Measurements from ENCODE around the gene HSP90AB1. TPM values are rescaled to one million over a fixed set of nuclear protein-coding genes. Genes with fewer than 3 reads are reported as not detected.

Gene HSP90AB1
- total RNA-seq, 2 donors from 2014 or later, result 657 to 662 TPM

- intact Hi-C loops (cut with DNase I), result no loop called here
- DNase-seq (peak; percentile 51), ATAC-seq (peak; percentile 80 to 82)
Observed at GRCh38 chr6:44297063-44298038, 50.5 kb downstream of the HSP90AB1 start.

- ATAC-seq (peak in 1 of 2 donors; percentile 5), DNase-seq (no peak)
- intact Hi-C loops (cut with DNase I), result no loop called here
Observed at GRCh38 chr6:44298055-44298803, 51.3 kb downstream of the HSP90AB1 start.

- DNase-seq (no peak), ATAC-seq (no peak)
- intact Hi-C loops (cut with DNase I), result no loop called here
Observed at GRCh38 chr6:44298864-44299263, 52.0 kb downstream of the HSP90AB1 start.

GRCh38 chr6:44300292-44300823 lies 53.5 kb downstream of the HSP90AB1 start:
- ATAC-seq (no peak), DNase-seq (no peak)
- intact Hi-C loops (cut with DNase I), result no loop called here

- ATAC-seq, result no peak
- no peak for DNase-seq
- intact Hi-C loops (cut with DNase I), result no loop called here
Observed at GRCh38 chr6:44301106-44301505, 54.2 kb downstream of the HSP90AB1 start.

GRCh38 chr6:44301782-44302564 lies 55.1 kb downstream of the HSP90AB1 start:
- no peak for DNase-seq
- intact Hi-C loops (cut with DNase I), result no loop called here
- no peak for ATAC-seq

- ATAC-seq (no peak), DNase-seq (no peak)
- intact Hi-C loops (cut with DNase I), result no loop called here
Observed at GRCh38 chr6:44302856-44303255, 56.0 kb downstream of the HSP90AB1 start.

Other genes with a start within 250 kb of the HSP90AB1 start
- 10 to 100 TPM; 32.4 to 41.2 TPM for gene MRPL14, start 119.6 kb upstream of the HSP90AB1 start, total RNA-seq
- 10 to 100 TPM; 40.4 to 48.1 TPM for gene TMEM63B, start 119.5 kb upstream of the HSP90AB1 start, total RNA-seq
- gene CAPN11, start 88.3 kb upstream of the HSP90AB1 start, total RNA-seq, result under 1 TPM; 0.39 to 0.97 TPM
- 1 to 10 TPM; 2.4 to 3.8 TPM for gene MYMX, start 30.2 kb upstream of the HSP90AB1 start, total RNA-seq
- gene SLC29A1, start 23.5 kb upstream of the HSP90AB1 start, total RNA-seq, result 100 to 1,000 TPM; 115 to 130 TPM
- 10 to 100 TPM; 23.3 to 29.9 TPM for gene SLC35B2, start 10.4 kb downstream of the HSP90AB1 start, total RNA-seq
- gene NFKBIE, start 18.4 kb downstream of the HSP90AB1 start, total RNA-seq, result 1 to 10 TPM; 3.8 to 5.8 TPM
- under 1 TPM in 1 of 2 donors, not detected in 1; 0.05 TPM for gene TMEM151B, start 23.3 kb downstream of the HSP90AB1 start, total RNA-seq
- 1 to 10 TPM; 8.2 to 9.6 TPM for gene AARS2, start 66.2 kb downstream of the HSP90AB1 start, total RNA-seq
- gene SPATS1, start 95.5 kb downstream of the HSP90AB1 start, total RNA-seq, result not detected
- 10 to 100 TPM; 17.8 to 19.1 TPM for gene CDC5L, start 140.6 kb downstream of the HSP90AB1 start, total RNA-seq

Data from left cardiac atrium (tissue), 4 donors.